SK-N-MC (cell line): ENCODE measurements around the gene AGAP1.

Experiments used
- EZH2 ChIP-seq: fragments of 200-600 bp; sonication (generic); IDR thresholded peaks from one replicate; pipeline ENCODE4 v1.6.1; 2017; ENCODE audit warnings: antibody characterized with exemption
- POLR2AphosphoS5 ChIP-seq: IDR thresholded peaks from 2 replicates; pipeline ENCODE4 v1.6.1; 2012; ENCODE audit warnings: mild to moderate bottlenecking, low read depth, low read length, borderline replicate concordance

DNA sequence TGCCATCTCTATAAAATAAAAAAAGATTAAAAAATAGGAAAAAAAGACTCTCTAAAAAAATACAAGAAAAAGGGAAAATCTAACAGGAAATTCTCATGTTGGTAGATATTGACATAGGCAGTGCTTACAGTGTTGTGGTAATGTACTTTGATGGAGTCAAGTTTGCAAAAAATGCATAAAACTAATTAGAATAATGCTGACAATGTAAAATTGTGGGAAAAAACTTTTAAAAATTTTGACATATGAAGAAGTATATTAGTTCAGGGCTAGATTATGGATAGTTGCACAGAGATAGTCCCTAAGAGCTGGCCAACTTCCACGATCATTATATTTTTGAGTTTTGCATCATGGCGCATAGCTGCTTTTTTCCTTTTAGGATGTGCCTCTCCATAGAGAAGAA is 601.7 kb downstream of the AGAP1 start:
- TF ChIP-seq EZH2 (no peak), POLR2AphosphoS5 (no peak)
